Cardiac fibroblast (primary cell): ENCODE measurements around the gene PASK.

ENCODE experiments used
- DNase-seq, 2 donors: peaks; one replicate each; pipeline versions ENCODE4 v3.0.0 to v3.0.0-alpha.2; 2010; ENCODE audit warnings: low read depth in 2 of 2
- H3K4me3 ChIP-seq, 2 donors: replicated peaks in 1 of 2; 1 replicate in 1 of 2; 2 replicates in 1 of 2; pipeline ENCODE4 v1.5.1; 2011; ENCODE audit warnings: low read depth in 2 of 2, low read length in 2 of 2, mild to moderate bottlenecking in 2 of 2, moderate library complexity in 1 of 2
- CTCF ChIP-seq: IDR thresholded peaks from one replicate; pipeline ENCODE4 v1.5.1; 2011; ENCODE audit warnings: low read depth, mild to moderate bottlenecking, low read length, inconsistent platforms

The PASK gene

GRCh38 chr2:241123816-241124536 is 25.3 kb downstream of the PASK start:
- no peak for DNase-seq
- H3K4me3 ChIP-seq = no peak overlapping the region
- TF ChIP-seq CTCF = no peak

GRCh38 chr2:241122376-241123002 is 26.8 kb downstream of the PASK start:
- TF ChIP-seq CTCF = no peak
- H3K4me3 ChIP-seq = no peak overlapping the region
- DNase-seq = no peak

- TF ChIP-seq CTCF = no peak
- H3K4me3 ChIP-seq = no peak overlapping the region
- no peak for DNase-seq
Measured at GRCh38 chr2:241121008-241121407, 28.3 kb downstream of the PASK start.

- no peak for TF ChIP-seq CTCF
- no peak for DNase-seq
- H3K4me3 ChIP-seq = no peak overlapping the region
Measured at GRCh38 chr2:241120440-241120839, 28.8 kb downstream of the PASK start.

DNA sequence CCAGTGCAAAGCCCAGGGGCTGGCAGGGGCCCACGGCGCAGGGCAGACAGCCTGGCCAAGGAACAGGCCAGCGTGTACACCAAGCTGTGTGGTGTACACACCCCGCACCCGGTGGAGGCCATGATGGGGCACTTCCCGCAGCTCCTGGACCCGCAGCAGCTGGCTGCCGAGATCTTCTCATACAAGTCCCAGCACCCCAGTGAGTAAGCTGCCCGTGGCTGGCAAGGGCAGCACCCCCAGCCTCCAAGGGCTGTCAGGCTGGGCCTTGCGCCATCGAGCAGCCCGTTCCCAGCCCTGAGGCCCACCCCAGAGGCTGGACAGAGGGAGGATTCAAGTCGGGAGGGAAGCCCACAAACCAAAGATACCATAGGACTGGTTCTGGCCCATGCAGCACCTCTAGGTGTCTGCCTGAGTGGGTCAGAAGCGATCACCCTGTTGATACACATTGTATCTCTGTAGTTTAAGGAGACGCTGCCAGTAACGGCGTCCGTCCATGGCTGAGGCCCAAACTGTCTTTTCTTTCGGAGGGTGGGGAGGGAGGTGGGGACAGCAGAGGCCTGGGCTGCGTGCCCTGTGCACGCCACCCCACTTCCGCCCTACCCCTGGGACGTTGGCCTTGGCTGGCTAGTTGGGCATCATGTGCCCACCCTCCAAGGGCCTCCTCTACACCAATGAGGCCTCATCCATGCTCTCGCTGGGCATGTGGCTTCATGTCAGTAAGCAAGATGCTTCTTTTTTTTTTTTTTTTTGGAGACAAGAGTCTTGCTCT is 30.4 kb downstream of the PASK start:
- no peak for DNase-seq
- no peak overlapping the region for H3K4me3 ChIP-seq
- TF ChIP-seq CTCF = no peak

GRCh38 chr2:241116606-241117560 is 32.4 kb downstream of the PASK start:
- no peak for TF ChIP-seq CTCF

More at GRCh38 chr2:241116606-241117560, 32.4 kb downstream of the PASK start:
- H3K4me3 ChIP-seq = no peak overlapping the region
- DNase-seq = no peak
